ENCODE results near the gene TEAD3.

DNA sequence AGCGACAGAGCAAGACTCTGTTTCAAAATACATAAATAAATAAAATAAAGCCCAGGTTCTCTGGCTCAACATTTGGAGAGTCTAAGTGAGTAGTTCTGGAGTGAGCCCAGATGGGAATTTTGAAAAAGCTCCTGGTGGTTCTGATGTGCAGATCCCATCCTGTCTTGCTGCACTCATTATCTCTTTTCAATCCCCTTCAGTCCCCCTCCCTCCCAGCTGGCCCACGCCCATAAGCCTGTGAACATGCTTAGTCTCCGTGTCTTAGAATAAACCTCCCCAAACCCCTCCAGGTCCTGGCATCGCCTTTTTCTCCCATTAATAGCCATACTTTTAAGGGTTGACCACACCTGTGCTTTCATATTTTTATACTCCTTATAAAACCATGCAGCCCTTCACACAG is 35.2 kb upstream of the TEAD3 start:
- TF ChIP-seq POLR2A (IDR thresholded peaks at IDR 0.05; ENCODE audit: low read length) (no peak), GATA1 (IDR thresholded peaks at IDR 0.05; ENCODE audit: low read depth, low read length) (no peak)

All from erythroblast (primary cell).